Epithelial cell of esophagus (primary cell): ENCODE measurements around the gene DAZAP2.

Experiments used
- DNase-seq: peaks from one replicate; pipeline ENCODE4 v3.0.0; 2010; ENCODE audit warnings: low read depth
- H3K4me3 ChIP-seq: 2 replicates; pipeline ENCODE4 v1.5.1; 2011; ENCODE audit warnings: mild to moderate bottlenecking, low read length, control low read depth
- CTCF ChIP-seq: IDR thresholded peaks from 2 replicates; pipeline ENCODE4 v1.5.1; 2011; ENCODE audit warnings: low read depth, mild to moderate bottlenecking, low read length, control low read depth, inconsistent platforms; ENCODE audit not compliant: insufficient read depth; ENCODE audit errors: missing control alignments

Gene DAZAP2

GRCh38 chr12:51196547-51196946 lies 42.1 kb upstream of the DAZAP2 start:
- TF ChIP-seq CTCF = no peak
- no peak overlapping the region for H3K4me3 ChIP-seq
- no peak for DNase-seq

GRCh38 chr12:51197736-51198567 lies 40.7 kb upstream of the DAZAP2 start:
- TF ChIP-seq CTCF = no peak
- H3K4me3 ChIP-seq = no peak overlapping the region
- no peak for DNase-seq

- DNase-seq = no peak
- no peak overlapping the region for H3K4me3 ChIP-seq
- TF ChIP-seq CTCF = no peak
Measured at GRCh38 chr12:51198568-51199365, 39.9 kb upstream of the DAZAP2 start.

- H3K4me3 ChIP-seq = no peak overlapping the region
- no peak for TF ChIP-seq CTCF
- no peak for DNase-seq
Measured at GRCh38 chr12:51199366-51199945, 39.2 kb upstream of the DAZAP2 start.

GRCh38 chr12:51200156-51200555 lies 38.5 kb upstream of the DAZAP2 start:
- no peak for DNase-seq
- no peak for TF ChIP-seq CTCF
- H3K4me3 ChIP-seq = no peak overlapping the region

GRCh38 chr12:51200806-51201205 lies 37.8 kb upstream of the DAZAP2 start:
- no peak for DNase-seq
- no peak for TF ChIP-seq CTCF
- no peak overlapping the region for H3K4me3 ChIP-seq
